Muscle of arm (tissue), 12 donors: ENCODE data around the gene CCDC78. TPM values are rescaled to one million over a fixed set of nuclear protein-coding genes. Genes with fewer than 3 reads are reported as not detected.
"Not testable (repeated sequence)": the region's sequence is repeated elsewhere in the genome, so short reads cannot be mapped to it uniquely, and the experiment has no call there.

Experiments
- DNase-seq: peaks from one replicate; pipeline ENCODE4 v3.0.0-alpha.2; 2013
- polyA plus RNA-seq, 12 donors: library from polyadenylated mRNA; unstranded; fragments of 120-200 nt; gene quantifications; one replicate each; pipeline ENCODE4 v1.2.1, GENCODE V29; 2013; ENCODE audit not compliant: insufficient read length in 12 of 12

CCDC78 gene
- polyA plus RNA-seq, 12 donors, result 0.58 to 1.5 (median 0.86) TPM; not detected in 2

DNA sequence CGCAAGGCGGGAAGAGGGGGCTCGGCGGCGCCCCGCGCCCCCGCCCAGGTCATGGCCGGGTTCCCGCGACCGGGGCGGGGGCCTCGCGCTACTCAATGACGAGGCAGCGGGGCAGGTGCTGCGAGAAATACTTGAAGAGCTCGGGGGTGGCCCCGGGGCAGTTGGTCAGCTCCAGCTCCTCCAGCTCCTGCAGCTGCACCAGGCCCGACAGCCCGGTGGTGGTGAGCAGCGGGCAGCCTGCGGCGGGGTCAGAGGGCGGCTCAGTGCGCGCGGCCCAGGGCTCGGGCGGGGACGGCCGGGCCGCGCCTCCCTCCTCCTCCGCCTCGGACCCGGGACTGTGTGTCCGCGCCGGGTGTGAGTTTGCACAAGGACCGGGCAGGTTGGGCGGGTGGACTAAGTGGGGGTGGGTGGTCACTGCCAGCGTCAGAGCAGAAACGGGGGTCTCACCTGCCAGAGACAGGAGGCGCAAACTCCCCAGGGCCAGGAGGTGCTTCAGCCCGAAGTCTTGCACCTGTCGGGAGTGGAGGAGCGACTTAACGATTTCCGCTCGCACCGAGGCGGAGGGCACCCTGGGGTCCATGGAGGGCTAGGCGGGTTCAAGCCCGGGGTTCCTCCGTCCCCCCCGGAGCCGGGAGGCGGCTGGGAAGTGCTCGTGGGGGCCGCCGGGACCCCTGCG, 31.9 kb downstream of the CCDC78 start:
- DNase-seq, result no peak

GRCh38 chr16:693766-694165, 32.5 kb downstream of the CCDC78 start:
- no peak for DNase-seq

GRCh38 chr16:693364-693763, 32.9 kb downstream of the CCDC78 start:
- no peak for DNase-seq

- DNase-seq, result no peak
Measured at GRCh38 chr16:692356-693108, 33.7 kb downstream of the CCDC78 start.

DNA sequence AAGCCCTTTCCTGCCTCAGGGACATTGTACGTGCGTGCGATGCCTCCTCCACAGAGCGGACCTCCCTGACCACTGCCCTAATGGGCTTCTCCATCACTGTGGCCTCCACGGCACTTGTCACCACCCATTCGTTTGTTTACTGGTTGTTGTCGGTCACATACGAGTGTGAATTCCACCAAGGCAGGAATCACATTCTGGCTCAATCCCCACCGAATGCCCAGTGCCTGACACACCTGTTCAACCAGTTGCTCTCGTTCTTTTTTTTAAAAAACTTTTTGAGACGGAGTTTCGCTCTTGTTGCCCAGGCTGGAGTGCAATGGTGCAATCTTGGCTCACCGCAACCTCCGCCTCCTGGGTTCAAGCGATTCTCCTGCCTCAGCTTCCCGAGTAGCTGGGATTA, 35.0 kb downstream of the CCDC78 start:
- DNase-seq, result not testable (repeated sequence)

DNA sequence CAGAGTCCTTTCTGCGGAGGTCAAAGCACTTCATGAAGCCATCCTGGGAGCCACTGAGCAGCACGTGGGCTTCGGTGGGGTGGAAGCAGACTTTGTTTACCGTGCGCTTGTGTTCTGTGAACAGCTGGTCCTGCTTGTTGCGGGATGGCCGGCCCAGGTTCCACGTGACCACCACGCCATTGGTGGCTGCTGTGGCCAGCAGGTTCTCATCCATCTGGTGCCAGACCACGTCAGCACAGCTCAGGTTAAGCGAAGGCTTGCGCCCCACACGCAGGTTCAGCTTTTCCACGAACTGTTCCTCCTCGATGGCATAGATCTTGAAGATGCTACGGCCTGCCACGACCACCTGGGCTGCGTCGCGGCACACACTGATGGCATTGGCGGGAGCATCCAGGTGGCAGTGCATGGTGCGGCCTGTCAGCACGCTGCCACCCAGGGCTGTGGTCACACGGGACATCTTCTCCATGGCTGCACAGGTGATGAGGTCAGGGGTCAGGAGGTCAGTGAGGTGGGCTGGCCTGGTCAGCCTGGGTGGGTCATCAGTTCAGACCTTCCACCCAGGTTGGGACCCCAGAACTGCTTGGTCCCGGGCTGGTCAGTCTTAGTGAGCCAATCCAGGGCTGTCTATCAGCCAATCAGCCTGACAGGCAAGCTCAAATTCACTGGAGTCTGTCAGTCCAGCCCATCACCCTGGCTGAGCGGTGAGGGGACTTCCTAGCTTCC, 36.9 kb downstream of the CCDC78 start:
- no peak for DNase-seq

GRCh38 chr16:687499-687898, 38.7 kb downstream of the CCDC78 start:
- no peak for DNase-seq

GRCh38 chr16:686459-687260, 39.6 kb downstream of the CCDC78 start:
- no peak for DNase-seq

DNA sequence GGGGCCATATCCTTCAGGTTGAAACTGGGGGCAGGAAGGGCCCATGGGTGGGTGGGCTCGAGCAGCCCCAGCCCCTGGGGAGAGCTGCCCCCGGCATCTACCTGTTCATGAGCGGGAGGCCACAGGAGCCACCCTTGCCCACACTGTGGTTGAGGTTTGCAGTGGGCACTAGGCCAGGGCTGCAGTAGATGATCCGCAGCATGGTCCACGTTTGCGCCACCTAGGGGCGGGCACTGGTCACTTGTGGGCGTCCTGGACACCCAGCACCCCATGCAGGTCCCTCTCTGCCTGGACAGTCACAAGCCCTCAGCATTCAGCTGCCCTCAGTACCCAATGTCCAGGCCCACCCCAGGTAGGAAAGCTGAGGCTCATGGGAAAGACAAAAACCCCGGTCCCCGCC, 40.3 kb downstream of the CCDC78 start:
- DNase-seq, result no peak

GRCh38 chr16:684961-685696, 41.1 kb downstream of the CCDC78 start:
- no peak for DNase-seq

GRCh38 chr16:684071-684794, 42.0 kb downstream of the CCDC78 start, which contains the start of gene JMJD8:
Gene JMJD8 (minus strand): TSS chr16:684334. CDS start chr16:684319, 15 bp downstream.
- DNase-seq, result peak; percentile 96

DNA sequence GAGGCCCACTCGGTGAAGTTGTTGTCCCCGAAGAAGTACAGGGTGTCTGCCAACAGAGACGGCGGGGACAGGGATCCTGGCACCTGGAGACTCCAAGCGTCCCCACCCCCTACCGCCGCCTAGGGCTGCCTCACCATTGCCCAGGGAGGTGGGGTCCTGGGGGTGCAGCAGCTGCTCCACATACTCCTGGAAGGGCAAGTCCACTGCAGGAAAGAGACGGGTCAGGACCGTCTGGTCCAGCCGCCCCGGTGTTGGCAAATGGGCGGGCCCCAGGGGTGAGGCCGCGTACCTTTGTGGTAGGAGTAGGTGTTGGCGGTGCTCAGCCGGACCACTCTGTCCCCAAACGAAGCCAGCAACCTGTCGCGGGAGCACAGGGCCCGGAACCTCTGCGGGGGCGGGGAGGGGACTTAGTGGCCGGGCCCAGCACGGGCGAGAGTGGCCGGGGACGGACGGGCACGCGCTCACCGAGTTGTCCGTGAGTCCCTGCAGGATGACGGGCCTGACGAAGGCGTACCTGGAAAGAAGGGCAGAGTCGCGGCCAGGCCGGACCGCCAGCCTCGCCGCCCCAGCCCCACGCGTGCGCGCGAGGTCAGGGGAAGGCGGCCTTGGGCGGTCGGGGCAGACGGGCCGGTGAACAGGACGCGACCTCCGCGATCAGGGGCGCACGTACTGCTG, 42.7 kb downstream of the CCDC78 start:
- DNase-seq, result no peak

GRCh38 chr16:682493-683395, 43.5 kb downstream of the CCDC78 start:
- no peak for DNase-seq

DNA sequence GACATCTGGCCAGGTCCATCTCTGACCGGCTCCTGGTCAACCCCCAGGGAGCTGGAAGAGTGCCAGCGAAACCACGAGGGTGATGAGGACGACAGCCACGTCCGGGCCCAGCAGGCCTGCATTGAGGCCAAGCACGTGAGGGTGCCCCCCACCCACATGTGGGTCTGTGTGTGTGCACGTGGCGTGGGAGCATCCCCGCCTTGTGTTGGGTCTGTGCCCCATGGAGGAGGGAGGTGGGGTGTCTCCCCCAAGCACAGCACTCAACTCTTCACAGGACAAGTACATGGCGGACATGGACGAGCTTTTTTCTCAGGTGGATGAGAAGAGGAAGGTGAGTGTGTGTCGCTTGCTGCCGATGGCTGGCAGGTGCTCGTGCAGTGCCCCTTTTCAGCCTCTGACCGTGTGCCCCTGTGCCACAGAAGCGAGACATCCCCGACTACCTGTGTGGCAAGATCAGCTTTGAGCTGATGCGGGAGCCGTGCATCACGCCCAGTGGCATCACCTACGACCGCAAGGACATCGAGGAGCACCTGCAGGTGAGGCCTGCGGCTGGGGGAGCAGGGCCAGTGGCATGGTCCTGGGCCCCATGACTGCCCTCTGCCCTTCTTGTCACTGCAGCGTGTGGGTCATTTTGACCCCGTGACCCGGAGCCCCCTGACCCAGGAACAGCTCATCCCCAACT, 44.4 kb downstream of the CCDC78 start:
- no peak for DNase-seq

DNA sequence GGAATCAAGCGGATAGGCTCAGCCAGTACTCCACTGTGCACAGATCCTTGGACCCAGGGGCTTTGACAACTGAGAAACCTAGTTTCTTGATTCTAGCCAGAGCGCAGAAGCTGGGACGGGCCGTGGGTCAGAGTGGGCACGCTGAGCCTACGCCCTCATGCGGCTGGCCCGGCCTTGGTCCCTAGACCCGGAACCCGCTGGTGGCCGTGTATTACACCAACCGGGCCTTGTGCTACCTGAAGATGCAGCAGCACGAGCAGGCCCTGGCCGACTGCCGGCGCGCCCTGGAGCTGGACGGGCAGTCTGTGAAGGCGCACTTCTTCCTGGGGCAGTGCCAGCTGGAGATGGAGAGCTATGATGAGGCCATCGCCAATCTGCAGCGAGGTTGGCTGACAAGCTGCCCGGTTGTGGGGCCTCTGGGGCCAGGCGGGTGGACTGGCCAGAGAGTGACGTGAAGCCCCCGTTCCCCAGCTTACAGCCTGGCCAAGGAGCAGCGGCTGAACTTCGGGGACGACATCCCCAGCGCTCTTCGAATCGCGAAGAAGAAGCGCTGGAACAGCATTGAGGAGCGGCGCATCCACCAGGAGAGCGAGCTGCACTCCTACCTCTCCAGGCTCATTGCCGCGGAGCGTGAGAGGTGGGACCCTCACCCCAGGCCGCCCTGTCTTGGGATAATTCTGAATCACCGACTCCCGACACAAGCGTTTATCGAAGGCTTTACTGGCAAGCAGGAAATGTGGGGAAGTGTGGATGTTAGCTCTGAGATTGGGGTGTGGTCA, 45.1 kb downstream of the CCDC78 start:
- no peak for DNase-seq

DNA sequence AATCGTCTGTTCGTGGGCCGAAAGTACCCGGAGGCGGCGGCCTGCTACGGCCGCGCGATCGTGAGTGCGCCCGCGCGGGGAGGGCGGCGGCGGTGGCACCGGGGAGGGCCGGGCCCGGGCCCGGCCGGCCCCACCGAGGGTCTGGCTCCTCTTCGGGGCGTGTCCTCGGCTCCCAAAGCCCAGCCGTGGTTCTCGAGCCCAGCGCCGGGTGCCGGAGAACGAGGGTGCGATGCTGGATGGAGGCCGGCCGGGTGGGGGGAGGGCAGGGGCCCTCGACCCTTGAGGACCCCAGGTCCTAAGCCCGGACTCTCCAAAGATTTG, 45.7 kb downstream of the CCDC78 start:
- no peak for DNase-seq
